Midbrain (tissue), 1 donor: ENCODE results near the gene F7.

Source experiments
- DNase-seq: peaks from one replicate; lab custom pipeline; 2025; lab: John Stamatoyannopoulos, UW

The F7 gene

GRCh38 chr13:113118261-113119021 lies 12.8 kb downstream of the F7 start:
- no peak for DNase-seq

- no peak for DNase-seq
Observed at GRCh38 chr13:113119166-113119821, 13.7 kb downstream of the F7 start.

GRCh38 chr13:113119822-113120189 lies 14.2 kb downstream of the F7 start:
- DNase-seq, result no peak

- DNase-seq, result no peak
Observed at GRCh38 chr13:113120300-113121182, 14.9 kb downstream of the F7 start.

GRCh38 chr13:113121183-113121927 lies 15.8 kb downstream of the F7 start:
- no peak for DNase-seq

DNA sequence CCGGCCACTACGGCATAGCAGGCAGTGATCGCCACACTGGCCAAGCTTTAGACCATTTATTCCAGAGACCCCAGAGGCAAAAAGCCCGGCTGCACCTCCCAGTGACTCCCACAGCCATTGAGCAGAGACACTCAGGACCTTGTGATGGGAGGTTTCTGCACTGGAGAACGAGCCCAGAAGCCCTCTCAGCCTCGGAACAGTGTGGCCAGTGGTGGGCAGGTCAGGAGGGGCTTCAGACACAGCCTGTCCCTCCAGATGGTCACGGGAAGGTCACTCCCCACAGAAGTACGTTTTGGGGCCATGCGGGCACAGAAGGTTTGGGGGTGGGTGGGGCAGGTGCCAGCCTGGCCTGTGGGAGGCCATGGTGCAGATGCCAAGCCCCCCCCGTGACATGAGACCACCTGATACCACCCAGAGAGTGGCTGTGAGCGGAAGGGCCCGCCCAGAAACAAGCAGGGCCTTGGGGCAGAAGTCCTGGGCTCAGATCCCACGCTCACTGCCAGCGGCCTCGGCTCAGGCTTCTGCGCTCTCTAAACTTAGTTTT lies 16.4 kb downstream of the F7 start:
- DNase-seq, result no peak

DNA sequence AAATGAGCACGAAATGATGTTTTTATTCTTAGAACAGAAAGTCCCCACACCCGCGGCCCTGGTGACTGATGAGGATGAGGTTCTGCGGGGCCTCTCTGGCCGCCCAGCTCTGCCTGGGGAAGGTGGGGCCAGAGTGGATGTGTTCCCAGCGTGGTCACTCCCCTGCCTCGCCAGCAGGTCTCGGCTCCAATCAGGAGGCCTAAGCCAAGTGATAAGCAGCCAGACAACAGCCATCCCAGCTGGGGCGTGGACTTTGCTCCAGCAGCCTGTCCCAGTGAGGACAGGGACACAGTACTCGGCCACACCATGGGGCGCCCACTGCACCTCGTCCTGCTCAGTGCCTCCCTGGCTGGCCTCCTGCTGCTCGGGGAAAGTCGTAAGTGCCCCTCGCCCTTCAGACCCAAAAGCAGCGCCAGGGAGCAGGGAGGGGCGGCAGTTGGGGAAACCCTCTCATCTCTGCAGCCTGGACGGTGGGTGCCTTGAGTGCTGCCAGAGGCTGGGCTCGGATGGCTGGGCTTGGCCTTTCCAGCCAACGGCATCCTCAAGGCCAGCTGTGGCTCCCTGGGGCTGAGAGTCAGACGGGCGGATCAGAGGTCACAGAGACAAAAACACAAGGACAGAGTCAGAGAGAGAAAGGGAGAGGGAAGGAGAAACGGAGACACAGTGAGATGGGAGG lies 17.1 kb downstream of the F7 start, which contains the start of gene F10:
Gene F10 (plus strand): TSS at position 250 of the 676 bp plus-strand sequence. CDS start 57 bp downstream, at position 307.
- DNase-seq, result no peak

DNA sequence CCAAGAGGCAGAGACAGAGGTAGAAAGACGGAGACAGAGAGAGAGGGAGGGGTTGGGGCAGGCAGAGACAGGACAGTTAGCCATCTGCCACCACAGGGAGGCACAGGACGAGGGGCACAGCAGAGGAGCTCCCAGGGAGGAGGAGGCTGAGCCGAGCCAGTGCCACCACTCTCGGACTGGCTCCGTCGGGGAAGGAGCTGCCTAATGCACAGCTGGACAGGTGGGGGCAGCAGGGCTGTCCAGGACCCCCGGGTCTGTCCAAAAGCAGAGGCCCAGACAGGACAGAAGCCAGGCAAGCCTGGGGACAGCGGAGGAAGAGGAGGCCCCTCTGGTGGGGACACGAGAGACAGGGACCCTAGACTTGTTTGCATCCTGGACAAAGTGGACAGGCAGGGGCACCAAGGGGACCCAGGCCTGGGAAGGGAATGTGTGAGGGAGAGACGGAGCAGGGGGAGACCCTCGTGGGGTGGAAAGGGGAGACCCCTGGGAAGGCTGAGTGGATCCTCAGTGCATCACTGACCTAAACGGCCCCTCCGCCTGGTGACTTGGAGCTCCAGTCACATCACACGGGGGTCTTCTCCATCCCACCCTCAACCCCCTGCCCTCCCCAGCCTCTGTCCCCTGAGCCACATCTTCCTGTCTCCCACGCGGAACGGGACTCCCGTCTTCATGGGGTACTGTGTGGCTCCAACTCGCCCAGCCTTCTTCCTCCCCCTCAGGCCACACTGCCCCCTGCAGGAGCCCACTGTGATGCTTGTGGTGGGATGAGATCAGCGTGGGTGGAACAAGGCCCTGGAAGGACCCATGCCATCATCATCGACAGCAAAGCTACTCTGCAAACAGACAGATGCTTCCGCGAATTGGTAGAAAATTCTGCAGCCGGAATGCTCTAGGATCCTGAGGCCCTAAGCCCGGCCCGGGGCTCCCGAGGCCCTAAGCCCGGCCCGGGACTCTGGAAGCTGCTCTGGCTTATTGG lies 17.9 kb downstream of the F7 start:
- no peak for DNase-seq

GRCh38 chr13:113124211-113124970 lies 18.8 kb downstream of the F7 start:
- no peak for DNase-seq

DNA sequence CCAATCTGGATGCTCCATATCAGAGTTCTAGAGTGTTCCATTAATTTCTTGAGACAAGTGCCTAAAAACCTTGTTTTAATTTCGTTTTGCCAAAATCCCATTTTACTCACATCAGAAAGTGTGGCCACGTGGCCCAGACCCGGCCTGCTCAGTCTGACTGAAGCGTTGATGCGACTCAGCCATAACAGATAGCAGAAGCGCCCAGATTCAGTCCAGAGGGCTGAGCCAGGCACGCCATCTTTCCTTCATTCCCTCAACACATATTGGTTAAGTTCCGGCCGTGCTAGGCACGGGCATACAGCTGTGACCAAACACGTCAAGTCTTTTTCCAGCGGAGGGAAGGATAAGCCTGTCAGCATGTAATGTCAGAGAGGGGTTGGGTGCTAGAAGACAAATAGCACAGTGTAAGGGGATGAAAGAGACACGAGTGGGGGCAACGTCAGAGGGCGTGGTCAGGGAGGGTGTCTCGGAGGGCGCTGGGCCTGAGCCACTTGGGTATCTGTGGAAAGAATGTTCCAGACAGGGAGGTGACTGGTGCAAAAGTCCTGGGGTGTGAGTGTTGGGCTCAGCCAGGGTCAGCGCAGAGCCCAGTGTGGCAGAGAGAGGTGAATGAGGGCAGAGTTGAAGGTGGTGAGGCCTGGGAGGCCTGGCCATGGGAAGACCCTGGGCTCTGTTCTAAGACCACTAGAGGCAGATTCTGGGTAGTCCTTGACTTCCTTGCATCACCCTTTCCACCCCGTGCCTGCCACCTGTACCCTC lies 20.1 kb downstream of the F7 start:
- DNase-seq, result no peak

GRCh38 chr13:113126265-113127150 lies 20.9 kb downstream of the F7 start:
- no peak for DNase-seq

DNA sequence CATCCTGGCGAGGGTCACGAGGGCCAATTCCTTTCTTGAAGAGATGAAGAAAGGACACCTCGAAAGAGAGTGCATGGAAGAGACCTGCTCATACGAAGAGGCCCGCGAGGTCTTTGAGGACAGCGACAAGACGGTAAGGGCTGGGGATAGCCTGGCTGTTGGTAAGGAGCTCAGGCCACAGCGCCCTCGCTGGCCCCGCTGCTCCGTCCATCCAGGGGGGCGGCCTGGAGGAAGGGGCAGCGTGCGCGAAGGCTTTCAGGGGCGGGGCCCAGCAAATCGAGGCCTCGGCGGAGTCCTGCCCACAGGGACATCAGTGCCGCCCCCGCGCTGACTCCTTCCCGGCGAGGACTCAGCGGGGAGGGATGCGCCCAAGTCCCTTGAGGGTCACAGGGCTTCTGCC lies 23.9 kb downstream of the F7 start:
- DNase-seq, result no peak

- no peak for DNase-seq
Observed at GRCh38 chr13:113129921-113130750, 24.5 kb downstream of the F7 start.

GRCh38 chr13:113135281-113135760 lies 29.7 kb downstream of the F7 start:
- no peak for DNase-seq

DNA sequence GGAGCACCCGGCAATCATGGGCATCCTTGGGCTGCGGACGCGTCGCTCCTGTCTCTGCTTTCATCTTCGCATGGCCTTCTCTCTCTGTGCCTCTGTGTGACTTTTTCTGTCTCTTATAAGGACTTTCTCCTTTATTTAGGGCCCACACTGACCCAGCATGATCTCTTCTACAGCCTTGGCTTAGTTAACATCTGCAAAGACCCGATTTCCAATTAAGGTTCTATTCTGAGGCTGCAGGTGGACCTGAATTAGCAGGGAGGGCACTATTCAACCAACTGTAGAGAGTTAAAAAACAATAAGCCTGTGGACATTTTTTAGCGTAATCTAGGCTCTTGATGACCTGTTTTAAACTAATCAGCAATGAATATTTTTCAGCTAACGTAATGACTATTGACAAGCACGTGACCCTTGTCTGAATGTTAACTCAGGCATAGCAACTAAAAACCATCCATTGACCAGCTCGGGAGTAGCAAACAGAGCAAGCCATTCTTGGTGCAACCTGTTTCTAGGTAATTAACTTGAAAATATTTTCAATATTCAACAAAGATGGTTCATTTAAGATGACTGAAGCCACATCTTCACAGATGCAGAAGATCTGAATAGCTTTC lies 32.2 kb downstream of the F7 start:
- no peak for DNase-seq
